ENCODE data around the gene CZIB.

DNA sequence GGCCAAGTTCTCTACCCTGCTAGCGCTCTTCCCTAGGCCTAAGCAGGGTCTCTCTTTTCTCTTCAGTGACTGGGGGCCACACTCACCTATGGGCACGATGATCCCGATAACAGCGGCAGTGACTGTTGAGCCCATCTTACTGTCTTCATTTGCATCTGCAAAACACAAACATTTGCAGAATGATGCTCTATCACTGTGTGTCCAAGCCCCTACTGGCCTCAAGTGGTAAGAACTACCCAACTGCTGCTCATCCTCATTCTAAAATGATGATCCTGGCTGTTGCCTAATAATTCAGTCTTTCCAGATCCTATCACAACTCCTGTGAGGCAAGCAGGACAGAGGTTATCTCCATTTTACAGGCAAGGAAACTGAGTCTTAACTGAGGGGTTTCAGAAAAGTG is 34.6 kb upstream of the CZIB start:
- TF ChIP-seq, protein P1, sequence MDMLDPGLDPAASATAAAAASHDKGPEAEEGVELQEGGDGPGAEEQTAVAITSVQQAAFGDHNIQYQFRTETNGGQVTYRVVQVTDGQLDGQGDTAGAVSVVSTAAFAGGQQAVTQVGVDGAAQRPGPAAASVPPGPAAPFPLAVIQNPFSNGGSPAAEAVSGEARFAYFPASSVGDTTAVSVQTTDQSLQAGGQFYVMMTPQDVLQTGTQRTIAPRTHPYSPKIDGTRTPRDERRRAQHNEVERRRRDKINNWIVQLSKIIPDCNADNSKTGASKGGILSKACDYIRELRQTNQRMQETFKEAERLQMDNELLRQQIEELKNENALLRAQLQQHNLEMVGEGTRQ (IDR thresholded peaks at IDR 0.05), result no peak
- TF ChIP-seq POLR2A (IDR thresholded peaks at IDR 0.05; ENCODE audit: low read length) (no peak), EP300 (IDR thresholded peaks at IDR 0.05) (no peak)

Measured in A549 (cell line).